Calu3 (cell line): ENCODE results near the gene FOXF2. TPM values are rescaled to one million over a fixed set of nuclear protein-coding genes. Genes with fewer than 3 reads are reported as not detected.

ENCODE experiments used
- BruUV-seq: library from RNA; stranded (reverse); fragments of 400-500 nt; replicated peaks from 2 replicates; lab custom pipeline; 2021; lab: Mats Ljungman, UMichigan
- CTCF ChIA-PET: fragments of 300-600 bp; sonication (Branson Sonifier 250); formaldehyde crosslinking; loops from one replicate; lab custom pipeline; 2022; ENCODE audit warnings: antibody characterized with exemption; lab: Charles Lee
- DNase-seq: peaks from one replicate; pipeline ENCODE4 v3.0.0; 2022
- H3K27ac Mint-ChIP-seq: one replicate; pipeline ENCODE4 v1.8.0; 2022; ENCODE audit warnings: mixed read lengths; ENCODE audit not compliant: unreplicated experiment
- H3K27me3 Mint-ChIP-seq: one replicate; pipeline ENCODE4 v1.8.0; 2022; ENCODE audit warnings: mixed read lengths; ENCODE audit not compliant: unreplicated experiment
- H3K36me3 Mint-ChIP-seq: one replicate; pipeline ENCODE4 v1.8.0; 2022; ENCODE audit warnings: mild to moderate bottlenecking, moderate library complexity, mixed read lengths; ENCODE audit not compliant: insufficient read depth, unreplicated experiment
- H3K4me1 Mint-ChIP-seq: one replicate; pipeline ENCODE4 v1.8.0; 2022; ENCODE audit warnings: mild to moderate bottlenecking, low read depth, mixed read lengths; ENCODE audit not compliant: unreplicated experiment
- H3K4me3 Mint-ChIP-seq: one replicate; pipeline ENCODE4 v1.8.0; 2022; ENCODE audit warnings: mild to moderate bottlenecking, low read depth, moderate library complexity, mixed read lengths; ENCODE audit not compliant: unreplicated experiment
- H3K9me3 Mint-ChIP-seq: one replicate; pipeline ENCODE4 v1.8.0; 2022; ENCODE audit warnings: low read depth, mixed read lengths; ENCODE audit not compliant: unreplicated experiment
- intact Hi-C: fragments of 100-400 bp; cut with micrococcal nuclease; formaldehyde crosslinking; loops from one replicate; pipeline ENCODE4 v1.10.0; 2022; ENCODE audit not compliant: unreplicated experiment
- total RNA-seq: library from RNA; stranded (reverse); gene quantifications from 2 replicates; pipeline ENCODE4 v1.2.3, GENCODE V29; 2022
- TF ChIP-seq, protein P1 (sequence below): fragments of 200-600 bp; IDR thresholded peaks from one replicate; pipeline ENCODE4 v1.8.0; 2022; ENCODE audit warnings: antibody characterized with exemption; ENCODE audit not compliant: unreplicated experiment

Gene FOXF2
- total RNA-seq, 1 experiment from 2014 or later = 0.14 TPM

DNA sequence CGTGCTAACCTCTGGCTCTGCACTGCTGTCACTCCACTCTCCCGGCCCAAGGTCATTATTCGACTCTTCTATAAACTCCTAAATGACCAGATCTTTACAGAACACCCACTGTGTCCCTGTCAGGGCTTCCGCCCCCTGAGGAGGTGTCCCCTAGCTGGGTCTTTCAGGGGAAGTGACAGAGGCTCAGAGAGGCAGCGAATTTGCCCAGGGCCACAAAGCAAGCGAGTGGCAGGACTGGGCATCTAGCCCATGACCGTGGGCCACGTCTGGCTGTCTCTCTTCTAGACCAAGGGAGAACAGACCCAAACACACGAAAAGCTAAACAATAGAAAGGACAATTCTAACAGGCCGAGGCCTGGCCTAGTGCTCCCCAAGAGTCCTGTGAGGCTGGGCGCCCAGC lies 27.4 kb downstream of the FOXF2 start:
- H3K27ac Mint-ChIP-seq = no peak overlapping the region
- no peaks in the 10 kb centered on the region for H3K9me3 Mint-ChIP-seq
- CTCF ChIA-PET = no interaction called here
- no peaks in the 10 kb centered on the region for H3K36me3 Mint-ChIP-seq
- intact Hi-C loops = no loop called here
- TF ChIP-seq, protein P1, sequence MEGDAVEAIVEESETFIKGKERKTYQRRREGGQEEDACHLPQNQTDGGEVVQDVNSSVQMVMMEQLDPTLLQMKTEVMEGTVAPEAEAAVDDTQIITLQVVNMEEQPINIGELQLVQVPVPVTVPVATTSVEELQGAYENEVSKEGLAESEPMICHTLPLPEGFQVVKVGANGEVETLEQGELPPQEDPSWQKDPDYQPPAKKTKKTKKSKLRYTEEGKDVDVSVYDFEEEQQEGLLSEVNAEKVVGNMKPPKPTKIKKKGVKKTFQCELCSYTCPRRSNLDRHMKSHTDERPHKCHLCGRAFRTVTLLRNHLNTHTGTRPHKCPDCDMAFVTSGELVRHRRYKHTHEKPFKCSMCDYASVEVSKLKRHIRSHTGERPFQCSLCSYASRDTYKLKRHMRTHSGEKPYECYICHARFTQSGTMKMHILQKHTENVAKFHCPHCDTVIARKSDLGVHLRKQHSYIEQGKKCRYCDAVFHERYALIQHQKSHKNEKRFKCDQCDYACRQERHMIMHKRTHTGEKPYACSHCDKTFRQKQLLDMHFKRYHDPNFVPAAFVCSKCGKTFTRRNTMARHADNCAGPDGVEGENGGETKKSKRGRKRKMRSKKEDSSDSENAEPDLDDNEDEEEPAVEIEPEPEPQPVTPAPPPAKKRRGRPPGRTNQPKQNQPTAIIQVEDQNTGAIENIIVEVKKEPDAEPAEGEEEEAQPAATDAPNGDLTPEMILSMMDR = no peak
- no peak for DNase-seq
- peaks cover 54% of the 10 kb centered on the region for H3K27me3 Mint-ChIP-seq
- H3K4me1 Mint-ChIP-seq = no peaks in the 10 kb centered on the region
- no TSS peak for BruUV-seq
- no peak overlapping the region for H3K4me3 Mint-ChIP-seq

DNA sequence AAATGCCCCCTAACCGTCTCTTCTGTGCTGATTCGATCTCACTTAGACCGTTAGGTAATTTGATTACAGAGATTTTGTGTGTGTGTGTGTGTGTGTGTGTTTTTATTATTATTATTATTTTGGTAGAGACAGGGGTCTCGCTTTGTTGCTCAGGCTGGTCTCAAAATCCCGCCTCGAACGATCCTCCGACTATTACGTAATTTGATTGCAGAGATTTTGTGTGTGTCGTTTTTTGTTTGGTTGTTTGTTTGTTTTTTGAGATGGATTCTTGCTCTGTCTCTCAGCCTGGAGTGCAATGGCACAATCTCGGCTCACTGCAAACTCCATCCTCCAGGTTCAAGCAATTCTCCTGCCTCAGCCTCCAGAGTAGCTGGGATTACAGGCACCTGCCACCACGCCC lies 28.3 kb downstream of the FOXF2 start:
- CTCF ChIA-PET = no interaction called here
- Mint-ChIP-seq H3K36me3 (no peaks in the 10 kb centered on the region), H3K27me3 (peaks cover 48% of the 10 kb centered on the region), H3K9me3 (no peaks in the 10 kb centered on the region), H3K4me1 (no peaks in the 10 kb centered on the region), H3K27ac (no peak overlapping the region), H3K4me3 (no peak overlapping the region)
- no peak for DNase-seq
- TF ChIP-seq, protein P1 = no peak
- BruUV-seq = no TSS peak
- intact Hi-C loops = no loop called here

DNA sequence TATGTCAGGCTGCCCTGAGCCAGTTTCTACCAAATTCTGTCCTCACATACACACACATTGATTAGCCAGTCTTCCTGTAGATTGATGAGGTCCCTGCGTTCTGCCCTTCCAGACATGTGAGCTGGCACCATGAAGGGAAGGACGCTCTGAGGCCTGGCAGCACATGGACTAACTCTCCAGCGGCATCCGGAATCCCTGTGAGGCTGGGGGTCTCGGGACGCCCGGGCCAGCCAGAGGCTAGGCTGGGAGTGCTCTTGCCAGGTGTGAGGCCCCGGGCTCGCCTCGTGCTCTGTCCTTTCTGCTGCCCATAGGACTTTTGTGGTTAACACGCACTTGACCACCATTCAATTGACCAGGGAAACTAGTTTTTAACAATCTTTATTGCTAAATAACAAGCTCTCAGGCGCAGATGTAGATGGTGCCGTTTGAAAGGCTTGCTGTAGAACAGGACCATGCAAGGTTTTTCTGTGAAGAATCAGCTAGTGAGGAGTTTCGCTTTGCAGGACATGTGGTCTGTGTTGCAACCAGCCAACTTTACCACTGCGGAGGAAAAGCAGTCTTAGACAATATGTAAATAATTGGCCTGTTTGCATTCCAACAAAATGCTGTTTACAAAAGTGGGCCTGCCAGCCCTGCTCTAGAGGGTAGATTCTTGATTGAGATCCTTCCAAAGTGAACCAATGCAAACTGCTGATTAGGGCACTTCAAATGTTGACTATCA lies 29.3 kb downstream of the FOXF2 start:
- intact Hi-C loops = no loop called here
- CTCF ChIA-PET = no interaction called here
- peaks cover 39% of the 10 kb centered on the region for H3K27me3 Mint-ChIP-seq
- no peaks in the 10 kb centered on the region for H3K4me1 Mint-ChIP-seq
- H3K9me3 Mint-ChIP-seq = no peaks in the 10 kb centered on the region
- TF ChIP-seq, protein P1 = no peak
- no peaks in the 10 kb centered on the region for H3K36me3 Mint-ChIP-seq
- no peak overlapping the region for H3K27ac Mint-ChIP-seq
- H3K4me3 Mint-ChIP-seq = no peak overlapping the region
- BruUV-seq = no TSS peak
- no peak for DNase-seq

DNA sequence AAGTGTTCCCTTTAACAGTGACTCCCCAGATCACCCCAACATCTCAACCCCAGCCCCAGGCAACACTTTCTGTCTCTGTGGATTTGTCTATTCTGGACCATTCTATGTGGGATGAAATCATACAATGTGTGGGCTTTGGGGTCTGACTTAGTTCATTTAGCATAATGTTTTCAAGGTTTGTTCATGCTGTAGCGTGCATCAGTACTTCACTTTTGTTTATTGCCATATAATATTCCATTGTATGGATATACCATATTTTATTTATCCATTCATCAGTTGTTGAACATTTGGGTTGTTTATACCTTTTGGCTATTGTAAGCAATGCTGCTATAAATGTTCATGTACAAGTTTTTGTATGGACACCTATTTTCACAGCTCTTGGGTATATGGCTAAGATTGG lies 31.0 kb downstream of the FOXF2 start:
- intact Hi-C loops = no loop called here
- no peak overlapping the region for H3K27ac Mint-ChIP-seq
- CTCF ChIA-PET = no interaction called here
- H3K27me3 Mint-ChIP-seq = peaks cover 30% of the 10 kb centered on the region
- DNase-seq = no peak
- no peaks in the 10 kb centered on the region for H3K9me3 Mint-ChIP-seq
- no peak overlapping the region for H3K4me3 Mint-ChIP-seq
- BruUV-seq = no TSS peak
- TF ChIP-seq, protein P1 = no peak
- no peaks in the 10 kb centered on the region for H3K36me3 Mint-ChIP-seq
- no peaks in the 10 kb centered on the region for H3K4me1 Mint-ChIP-seq
